OCI-LY1 (cell line): ENCODE results near the gene RABGAP1L.

Experiments used
- CTCF ChIP-seq: fragments of 200-600 bp; sonication (generic), shearing (Covaris generic); IDR thresholded peaks from 2 replicates; pipeline ENCODE4 v1.5.1; 2017; ENCODE audit warnings: mild to moderate bottlenecking, antibody characterized with exemption, low read length, moderate library complexity, mixed read lengths
- EZH2 ChIP-seq: fragments of 200-600 bp; sonication (generic), shearing (Covaris generic); IDR thresholded peaks from 2 replicates; pipeline ENCODE4 v1.8.0; 2017; ENCODE audit warnings: borderline replicate concordance, mixed run types, mild to moderate bottlenecking, antibody characterized with exemption, low read length, moderate library complexity, mixed read lengths

DNA sequence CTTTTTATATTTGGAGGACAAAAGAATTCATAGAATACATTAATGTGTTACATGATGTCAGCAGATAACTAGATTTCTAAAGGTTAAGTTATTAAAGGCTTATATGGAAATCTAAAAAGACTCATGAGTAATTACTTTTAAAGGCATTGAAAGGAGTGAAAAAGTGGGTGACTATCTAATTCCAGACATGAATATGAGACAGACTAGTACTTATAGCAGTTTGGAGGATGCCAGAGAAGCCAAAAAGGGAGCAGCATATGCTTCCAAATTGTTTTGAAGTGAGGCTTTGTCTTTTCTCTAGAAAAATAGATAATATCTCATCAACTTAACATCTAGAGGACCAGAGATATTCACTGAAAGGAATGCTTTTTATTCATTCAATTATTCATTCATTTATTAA is 564.9 kb downstream of the RABGAP1L start:
- TF ChIP-seq CTCF, result no peak
- no peak for TF ChIP-seq EZH2
